RWPE2 (cell line): ENCODE results near the gene CALML3.
A peak's percentile ranks its signal among the peaks of the same experiment; 100 is the strongest.

Experiments used
- ATAC-seq: fragments of 200-7000 bp; cut with Tn5 transposase; 3 replicates; pipeline ENCODE4 v1.9.1; 2021; ENCODE audit warnings: low read depth
- DNase-seq: peaks from one replicate; pipeline ENCODE4 v3.0.0-alpha.2; 2020; ENCODE audit warnings: low spot score
- H3K27ac ChIP-seq: fragments of 450-650 bp; 2 replicates; pipeline ENCODE4 v1.5.1; 2017; ENCODE audit warnings: mild to moderate bottlenecking; ENCODE audit not compliant: poor library complexity, severe bottlenecking
- H3K27me3 ChIP-seq: fragments of 250-450 bp; sonication (Bioruptor Pico); 2 replicates; pipeline ENCODE4 v1.5.1; 2021; ENCODE audit warnings: mild to moderate bottlenecking, moderate library complexity; ENCODE audit not compliant: insufficient read depth, poor library complexity, severe bottlenecking
- H3K36me3 ChIP-seq: fragments of 250-450 bp; sonication (Bioruptor Pico); 2 replicates; pipeline ENCODE4 v1.5.1; 2020; ENCODE audit warnings: low read depth, mild to moderate bottlenecking, moderate library complexity
- H3K4me1 ChIP-seq: fragments of 250-450 bp; sonication (Bioruptor Pico); 2 replicates; pipeline ENCODE4 v1.5.1; 2021; ENCODE audit warnings: mild to moderate bottlenecking, moderate library complexity; ENCODE audit not compliant: insufficient read depth, poor library complexity, severe bottlenecking
- H3K4me3 ChIP-seq: fragments of 250-450 bp; sonication (Bioruptor Pico); 2 replicates; pipeline ENCODE4 v1.5.1; 2021; ENCODE audit warnings: mild to moderate bottlenecking, moderate library complexity; ENCODE audit not compliant: severe bottlenecking
- H3K9me3 ChIP-seq: fragments of 250-450 bp; sonication (Bioruptor Pico); 2 replicates; pipeline ENCODE4 v1.5.1; 2021; ENCODE audit warnings: mild to moderate bottlenecking, moderate library complexity; ENCODE audit not compliant: severe bottlenecking
- CTCF ChIP-seq: fragments of 450-650 bp; IDR thresholded peaks from one replicate; pipeline ENCODE4 v1.5.1; 2017; ENCODE audit warnings: mild to moderate bottlenecking, moderate library complexity; ENCODE audit not compliant: poor library complexity, severe bottlenecking

The CALML3 gene

GRCh38 chr10:5567477-5567876 is 42.7 kb downstream of the CALML3 start:
- Histone ChIP-seq H3K36me3 (no peaks in the 10 kb centered on the region), H3K9me3 (no peaks in the 10 kb centered on the region), H3K4me3 (no peak overlapping the region), H3K4me1 (peaks cover 38% of the 10 kb centered on the region), H3K27me3 (no peaks in the 10 kb centered on the region), H3K27ac (peak overlapping the region; percentile 93)
- no peak for TF ChIP-seq CTCF
- DNase-seq (no peak), ATAC-seq (no peak)

GRCh38 chr10:5568984-5569383 is 44.2 kb downstream of the CALML3 start:
- ATAC-seq (no peak), DNase-seq (no peak)
- no peaks in the 10 kb centered on the region for H3K9me3 ChIP-seq
- no peaks in the 10 kb centered on the region for H3K27me3 ChIP-seq
- no peaks in the 10 kb centered on the region for H3K36me3 ChIP-seq
- no peak overlapping the region for H3K4me3 ChIP-seq
- peak overlapping the region; percentile 93 for H3K27ac ChIP-seq
- no peak for TF ChIP-seq CTCF
- H3K4me1 ChIP-seq = peaks cover 41% of the 10 kb centered on the region

- H3K4me1 ChIP-seq = peaks cover 40% of the 10 kb centered on the region
These were observed 44.8 kb downstream of the CALML3 start for GRCh38 chr10:5569568-5569967.

GRCh38 chr10:5570007-5570655 is 45.4 kb downstream of the CALML3 start:
- H3K4me3 ChIP-seq = no peak overlapping the region
- H3K36me3 ChIP-seq = no peaks in the 10 kb centered on the region
- no peaks in the 10 kb centered on the region for H3K27me3 ChIP-seq
- no peak for DNase-seq
- TF ChIP-seq CTCF = no peak
- no peak overlapping the region for H3K27ac ChIP-seq
- ATAC-seq = no peak
- no peaks in the 10 kb centered on the region for H3K9me3 ChIP-seq
- H3K4me1 ChIP-seq = peaks cover 36% of the 10 kb centered on the region

More at GRCh38 chr10:5569568-5569967, 44.8 kb downstream of the CALML3 start:
- H3K27ac ChIP-seq = no peak overlapping the region
- no peaks in the 10 kb centered on the region for H3K9me3 ChIP-seq
- no peak overlapping the region for H3K4me3 ChIP-seq
- no peaks in the 10 kb centered on the region for H3K27me3 ChIP-seq
- ATAC-seq = no peak
- no peak for DNase-seq
- H3K36me3 ChIP-seq = no peaks in the 10 kb centered on the region
- TF ChIP-seq CTCF = no peak
